ENCODE data around the gene LDHD. TPM values are rescaled to one million over a fixed set of nuclear protein-coding genes. Genes with fewer than 3 reads are reported as not detected.
"Not testable (repeated sequence)": the region's sequence is repeated elsewhere in the genome, so short reads cannot be mapped to it uniquely, and the experiment has no call there.

The LDHD gene
- total and polyA plus RNA-seq, 12 donors = 60.7 to 135 (median 89.5) TPM

- Histone ChIP-seq H3K36me3 (peaks cover 0 to 31% (median 4%) of the 10 kb centered on the region in 9 donors), H3K4me1 (peaks cover 17 to 49% (median 31%) of the 10 kb centered on the region in 9 donors), H3K4me3 (no peak overlapping the region), H3K27ac (no peak overlapping the region), H3K27me3 (no peaks in the 10 kb centered on the region), H3K9me3 (no peaks in the 10 kb centered on the region)
- DNase-seq (no peak), ATAC-seq (no peak)
- TF ChIP-seq CTCF (IDR thresholded peaks at IDR 0.05) = no peak
- intact Hi-C loops (cut with DNase I) = no loop called here
- WGBS, 2 donors = 94% methylated on average over 14 of the region's 14 CpGs
Measured at GRCh38 chr16:75095204-75095621, 21.4 kb downstream of the LDHD start.

- intact Hi-C loops (cut with DNase I) = no loop called here
- H3K27ac ChIP-seq = peak overlapping the region in 1 of 10 donors; percentile 12
- 95% methylated on average over 23 of the region's 23 CpGs for WGBS, 2 donors
Measured at GRCh38 chr16:75093598-75094540, 22.7 kb downstream of the LDHD start.

GRCh38 chr16:75092777-75093176, 23.8 kb downstream of the LDHD start:
- Histone ChIP-seq H3K27me3 (no peaks in the 10 kb centered on the region), H3K27ac (peak overlapping the region in 3 of 10 donors; percentile 9 to 32 (median 16)), H3K4me3 (no peak overlapping the region), H3K9me3 (no peaks in the 10 kb centered on the region), H3K4me1 (peaks cover 8 to 48% (median 25%) of the 10 kb centered on the region in 9 donors), H3K36me3 (peaks cover 0 to 31% (median 4%) of the 10 kb centered on the region in 9 donors)
- TF ChIP-seq CTCF (IDR thresholded peaks at IDR 0.05) = no peak
- intact Hi-C loops (cut with DNase I) = no loop called here
- ATAC-seq = peak in 4 of 8 donors; percentile 17 to 50 (median 42)
- DNase-seq = no peak
- 53 to 57% methylated on average over 7 of the region's 7 CpGs for WGBS, 2 donors

More at GRCh38 chr16:75093598-75094540, 22.7 kb downstream of the LDHD start:
- no peaks in the 10 kb centered on the region for H3K27me3 ChIP-seq
- peaks cover 0 to 31% (median 4%) of the 10 kb centered on the region in 9 donors for H3K36me3 ChIP-seq
- no peak for TF ChIP-seq CTCF (IDR thresholded peaks at IDR 0.05)
- no peak overlapping the region for H3K4me3 ChIP-seq
- peaks cover 5 to 48% (median 25%) of the 10 kb centered on the region in 9 donors for H3K4me1 ChIP-seq
- H3K9me3 ChIP-seq = no peaks in the 10 kb centered on the region
- no peak for DNase-seq
- ATAC-seq = no peak

- H3K4me3 ChIP-seq; ATAC-seq; DNase-seq; intact Hi-C loops (cut with DNase I); H3K27ac ChIP-seq; H3K9me3 ChIP-seq; H3K27me3 ChIP-seq: not testable (repeated sequence)
- peaks cover 0 to 30% (median 4%) of the 10 kb centered on the region in 9 donors for H3K36me3 ChIP-seq
- 53 to 62% methylated on average over 3 of the region's 3 CpGs for WGBS, 2 donors
- peaks cover 16 to 54% (median 32%) of the 10 kb centered on the region in 9 donors for H3K4me1 ChIP-seq
Measured at GRCh38 chr16:75091619-75092018, 25.0 kb downstream of the LDHD start.

- intact Hi-C loops (cut with DNase I); H3K9me3 ChIP-seq; ATAC-seq; H3K27ac ChIP-seq; DNase-seq; H3K4me3 ChIP-seq; H3K27me3 ChIP-seq: not testable (repeated sequence)
- H3K36me3 ChIP-seq = peaks cover 0 to 24% (median 4%) of the 10 kb centered on the region in 9 donors
- H3K4me1 ChIP-seq = peaks cover 16 to 61% (median 39%) of the 10 kb centered on the region in 9 donors
- WGBS, 2 donors = 86 to 88% methylated on average over 6 of the region's 6 CpGs
Measured at GRCh38 chr16:75090899-75091298, 25.7 kb downstream of the LDHD start.

Data from heart right ventricle (tissue), 16 donors.